Measurements from ENCODE around the gene RCSD1. TPM values are rescaled to one million over a fixed set of nuclear protein-coding genes. Genes with fewer than 3 reads are reported as not detected.
"Not testable (repeated sequence)": the region's sequence is repeated elsewhere in the genome, so short reads cannot be mapped to it uniquely, and the experiment has no call there.

The RCSD1 gene
- total and polyA plus RNA-seq, 2 experiments from 2014 or later: 0.77 to 0.80 TPM

- DNase-seq (ENCODE audit: low spot score): no peak
- Histone ChIP-seq H4K20me1 (ENCODE audit: insufficient read depth, poor library complexity, severe bottlenecking) (peaks cover 13% of the 10 kb centered on the region), H3K9me2 (replicated peaks; ENCODE audit: insufficient read depth) (no peaks in the 10 kb centered on the region), H3K4me2 (no peak overlapping the region), H3K9me3 (ENCODE audit: low read depth) (no peaks in the 10 kb centered on the region), H2AFZ (peak overlapping the region; percentile 29), H3K4me3 (no peak overlapping the region), H3K4me1 (ENCODE audit: insufficient read depth) (peaks cover 25% of the 10 kb centered on the region), H3K79me2 (peaks cover 20% of the 10 kb centered on the region), H3K36me3 (replicated peaks; ENCODE audit: insufficient read depth, low read depth) (no peaks in the 10 kb centered on the region), H3K27ac (peak overlapping the region; percentile 4), H3K27me3 (no peaks in the 10 kb centered on the region)
- TF ChIP-seq EZH2 (IDR thresholded peaks at IDR 0.05; ENCODE audit: borderline replicate concordance): no peak
- no peak for TF ChIP-seq CTCF (IDR thresholded peaks at IDR 0.05; ENCODE audit: poor library complexity)
- TF ChIP-seq EZH2phosphoT487 (IDR thresholded peaks at IDR 0.05; ENCODE audit: low read depth, severe bottlenecking, unreplicated experiment): no peak
- WGBS (ENCODE audit: low lambda C conversion rate, missing lambda C conversion rate): 63% methylated on average over 7 of the region's 7 CpGs
Measured at GRCh38 chr1:167718914-167719691, 89.1 kb downstream of the RCSD1 start.

GRCh38 chr1:167719715-167720421, 89.8 kb downstream of the RCSD1 start:
- 64% methylated on average over 25 of the region's 25 CpGs for WGBS (ENCODE audit: low lambda C conversion rate, missing lambda C conversion rate)
- H3K4me2 ChIP-seq: peak overlapping the region; percentile 23
- H3K27ac ChIP-seq: not testable (repeated sequence)

DNA sequence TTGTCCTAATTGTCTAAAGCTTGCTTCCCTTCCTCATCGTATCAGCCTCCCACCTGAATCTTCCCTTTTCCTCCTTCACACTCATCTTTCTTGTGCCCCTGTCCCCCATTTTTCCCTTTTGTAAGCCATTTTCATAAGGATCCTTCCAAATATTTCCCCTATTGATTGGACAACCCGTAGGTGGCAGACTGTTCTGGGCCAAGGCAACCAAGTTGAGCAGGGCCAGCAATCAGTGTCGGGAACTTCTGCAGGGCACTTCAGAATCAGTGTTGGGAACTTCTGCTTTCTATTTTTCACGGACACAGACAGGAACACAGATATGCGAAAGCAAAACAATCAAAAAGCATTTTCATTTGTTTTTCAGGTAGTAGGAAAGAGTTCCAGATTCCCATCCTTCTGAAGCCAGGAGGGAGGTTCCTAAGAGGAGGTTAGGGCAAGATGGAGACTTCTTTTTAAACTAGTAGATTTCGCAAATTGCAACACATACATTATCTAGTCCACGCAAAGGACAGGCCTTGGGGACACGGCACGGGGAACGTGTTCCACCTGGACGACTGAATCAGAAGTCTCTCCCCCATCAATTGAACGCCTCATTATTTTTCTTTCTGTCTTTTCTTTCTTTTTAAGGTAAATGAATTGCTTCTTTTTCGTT, 91.1 kb downstream of the RCSD1 start:
- peaks cover 40% of the 10 kb centered on the region for H3K79me2 ChIP-seq
- H2AFZ ChIP-seq: peak overlapping the region; percentile 95
- peak overlapping the region; percentile 93 for H3K4me2 ChIP-seq
- DNase-seq (ENCODE audit: low spot score): peak; percentile 46
- no peaks in the 10 kb centered on the region for H3K27me3 ChIP-seq
- 22% methylated on average over 13 of the region's 13 CpGs for WGBS (ENCODE audit: low lambda C conversion rate, missing lambda C conversion rate)
- peak overlapping the region; percentile 94 for H3K4me3 ChIP-seq
- TF ChIP-seq EZH2phosphoT487 (IDR thresholded peaks at IDR 0.05; ENCODE audit: low read depth, severe bottlenecking, unreplicated experiment) (no peak), CTCF (IDR thresholded peaks at IDR 0.05; ENCODE audit: poor library complexity) (peak; percentile 37)
- no peaks in the 10 kb centered on the region for H3K36me3 ChIP-seq (replicated peaks; ENCODE audit: insufficient read depth, low read depth)
- no peaks in the 10 kb centered on the region for H3K9me3 ChIP-seq (ENCODE audit: low read depth)
- peaks cover 33% of the 10 kb centered on the region for H3K4me1 ChIP-seq (ENCODE audit: insufficient read depth)
- H3K9me2 ChIP-seq (replicated peaks; ENCODE audit: insufficient read depth): no peaks in the 10 kb centered on the region
- H3K27ac ChIP-seq: peak overlapping the region; percentile 97
- H4K20me1 ChIP-seq (ENCODE audit: insufficient read depth, poor library complexity, severe bottlenecking): peaks cover 33% of the 10 kb centered on the region

More at GRCh38 chr1:167719715-167720421, 89.8 kb downstream of the RCSD1 start:
- peaks cover 28% of the 10 kb centered on the region for H3K79me2 ChIP-seq
- H3K9me2 ChIP-seq (replicated peaks; ENCODE audit: insufficient read depth); H3K9me3 ChIP-seq (ENCODE audit: low read depth); H3K4me3 ChIP-seq; H3K27me3 ChIP-seq; DNase-seq (ENCODE audit: low spot score); H3K36me3 ChIP-seq (replicated peaks; ENCODE audit: insufficient read depth, low read depth): not testable (repeated sequence)
- peak overlapping the region; percentile 29 for H2AFZ ChIP-seq
- H4K20me1 ChIP-seq (ENCODE audit: insufficient read depth, poor library complexity, severe bottlenecking): peaks cover 20% of the 10 kb centered on the region
- H3K4me1 ChIP-seq (ENCODE audit: insufficient read depth): peaks cover 30% of the 10 kb centered on the region

All from hepatocyte (in vitro differentiated cells).